ENCODE data around the gene OCSTAMP.

DNA sequence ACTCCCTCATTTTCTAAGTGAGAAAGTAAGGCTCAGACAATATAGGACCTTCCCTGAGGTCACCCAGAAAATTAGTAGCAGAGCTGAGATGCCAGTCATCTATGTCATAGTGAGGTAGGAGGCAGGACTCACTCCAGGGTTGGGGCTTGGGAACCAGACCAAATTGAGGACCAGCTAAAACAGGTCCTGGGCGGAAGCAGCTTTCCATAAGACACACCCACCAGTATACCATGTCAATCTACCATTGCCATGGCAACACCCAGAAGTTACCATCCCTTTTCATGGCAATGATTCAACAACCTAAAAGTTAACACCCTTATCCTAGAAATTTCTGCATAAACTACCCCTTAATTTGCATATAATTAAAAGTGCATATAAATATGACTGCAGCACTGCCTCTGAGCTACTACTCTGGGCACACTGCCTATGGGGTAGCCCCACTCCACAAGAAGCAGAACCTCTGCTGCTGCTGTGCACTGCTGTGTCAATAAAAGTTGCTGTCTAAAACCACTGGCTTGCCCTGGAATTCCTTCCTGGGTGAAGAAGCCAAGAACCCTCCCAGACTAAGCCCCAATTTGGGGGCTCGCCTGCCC lies 30.3 kb upstream of the OCSTAMP start:
- TF ChIP-seq, protein P1, sequence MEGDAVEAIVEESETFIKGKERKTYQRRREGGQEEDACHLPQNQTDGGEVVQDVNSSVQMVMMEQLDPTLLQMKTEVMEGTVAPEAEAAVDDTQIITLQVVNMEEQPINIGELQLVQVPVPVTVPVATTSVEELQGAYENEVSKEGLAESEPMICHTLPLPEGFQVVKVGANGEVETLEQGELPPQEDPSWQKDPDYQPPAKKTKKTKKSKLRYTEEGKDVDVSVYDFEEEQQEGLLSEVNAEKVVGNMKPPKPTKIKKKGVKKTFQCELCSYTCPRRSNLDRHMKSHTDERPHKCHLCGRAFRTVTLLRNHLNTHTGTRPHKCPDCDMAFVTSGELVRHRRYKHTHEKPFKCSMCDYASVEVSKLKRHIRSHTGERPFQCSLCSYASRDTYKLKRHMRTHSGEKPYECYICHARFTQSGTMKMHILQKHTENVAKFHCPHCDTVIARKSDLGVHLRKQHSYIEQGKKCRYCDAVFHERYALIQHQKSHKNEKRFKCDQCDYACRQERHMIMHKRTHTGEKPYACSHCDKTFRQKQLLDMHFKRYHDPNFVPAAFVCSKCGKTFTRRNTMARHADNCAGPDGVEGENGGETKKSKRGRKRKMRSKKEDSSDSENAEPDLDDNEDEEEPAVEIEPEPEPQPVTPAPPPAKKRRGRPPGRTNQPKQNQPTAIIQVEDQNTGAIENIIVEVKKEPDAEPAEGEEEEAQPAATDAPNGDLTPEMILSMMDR (IDR thresholded peaks at IDR 0.05), result no peak
- no peak for TF ChIP-seq EZH2 (IDR thresholded peaks at IDR 0.05)
